RWPE2 (cell line): ENCODE results near the gene SDCBP2.

ENCODE experiments used
- ATAC-seq: fragments of 200-7000 bp; cut with Tn5 transposase; 3 replicates; pipeline ENCODE4 v1.9.1; 2021; ENCODE audit warnings: low read depth
- DNase-seq: peaks from one replicate; pipeline ENCODE4 v3.0.0-alpha.2; 2020; ENCODE audit warnings: low spot score
- H3K27ac ChIP-seq: fragments of 450-650 bp; 2 replicates; pipeline ENCODE4 v1.5.1; 2017; ENCODE audit warnings: mild to moderate bottlenecking; ENCODE audit not compliant: poor library complexity, severe bottlenecking
- H3K27me3 ChIP-seq: fragments of 250-450 bp; sonication (Bioruptor Pico); 2 replicates; pipeline ENCODE4 v1.5.1; 2021; ENCODE audit warnings: mild to moderate bottlenecking, moderate library complexity; ENCODE audit not compliant: insufficient read depth, poor library complexity, severe bottlenecking
- H3K36me3 ChIP-seq: fragments of 250-450 bp; sonication (Bioruptor Pico); 2 replicates; pipeline ENCODE4 v1.5.1; 2020; ENCODE audit warnings: low read depth, mild to moderate bottlenecking, moderate library complexity
- H3K4me1 ChIP-seq: fragments of 250-450 bp; sonication (Bioruptor Pico); 2 replicates; pipeline ENCODE4 v1.5.1; 2021; ENCODE audit warnings: mild to moderate bottlenecking, moderate library complexity; ENCODE audit not compliant: insufficient read depth, poor library complexity, severe bottlenecking
- H3K4me3 ChIP-seq: fragments of 250-450 bp; sonication (Bioruptor Pico); 2 replicates; pipeline ENCODE4 v1.5.1; 2021; ENCODE audit warnings: mild to moderate bottlenecking, moderate library complexity; ENCODE audit not compliant: severe bottlenecking
- H3K9me3 ChIP-seq: fragments of 250-450 bp; sonication (Bioruptor Pico); 2 replicates; pipeline ENCODE4 v1.5.1; 2021; ENCODE audit warnings: mild to moderate bottlenecking, moderate library complexity; ENCODE audit not compliant: severe bottlenecking
- CTCF ChIP-seq: fragments of 450-650 bp; IDR thresholded peaks from one replicate; pipeline ENCODE4 v1.5.1; 2017; ENCODE audit warnings: mild to moderate bottlenecking, moderate library complexity; ENCODE audit not compliant: poor library complexity, severe bottlenecking

SDCBP2 gene

GRCh38 chr20:1323256-1323655 is 5.7 kb downstream of the SDCBP2 start:
- no peaks in the 10 kb centered on the region for H3K9me3 ChIP-seq
- DNase-seq, result peak; percentile 1
- H3K27me3 ChIP-seq, result no peaks in the 10 kb centered on the region
- no peak for TF ChIP-seq CTCF
- H3K4me1 ChIP-seq, result peaks cover 36% of the 10 kb centered on the region
- H3K36me3 ChIP-seq, result no peaks in the 10 kb centered on the region
- H3K27ac ChIP-seq, result peak overlapping the region; percentile 81
- ATAC-seq, result peak; percentile 1; the same call in 1 of the 3 replicates
- H3K4me3 ChIP-seq, result no peak overlapping the region

- TF ChIP-seq CTCF, result no peak
- H3K9me3 ChIP-seq, result no peaks in the 10 kb centered on the region
- H3K27ac ChIP-seq, result peak overlapping the region; percentile 81
These were observed 6.3 kb downstream of the SDCBP2 start for GRCh38 chr20:1322511-1323245.

GRCh38 chr20:1321654-1321939 is 7.3 kb downstream of the SDCBP2 start:
- no peak for DNase-seq
- H3K27me3 ChIP-seq, result no peaks in the 10 kb centered on the region
- TF ChIP-seq CTCF, result no peak

More at GRCh38 chr20:1322511-1323245, 6.3 kb downstream of the SDCBP2 start:
- no peaks in the 10 kb centered on the region for H3K36me3 ChIP-seq
- ATAC-seq, result peak; percentile 70
- H3K4me1 ChIP-seq, result peaks cover 30% of the 10 kb centered on the region
- no peak overlapping the region for H3K4me3 ChIP-seq
- peak; percentile 78 for DNase-seq
- H3K27me3 ChIP-seq, result no peaks in the 10 kb centered on the region

GRCh38 chr20:1320902-1321653 is 7.9 kb downstream of the SDCBP2 start:
- DNase-seq (no peak), ATAC-seq (no peak)
- Histone ChIP-seq H3K9me3 (no peaks in the 10 kb centered on the region), H3K4me3 (no peak overlapping the region), H3K27me3 (no peaks in the 10 kb centered on the region), H3K4me1 (peaks cover 17% of the 10 kb centered on the region), H3K27ac (no peak overlapping the region), H3K36me3 (no peaks in the 10 kb centered on the region)
- no peak for TF ChIP-seq CTCF

More at GRCh38 chr20:1321654-1321939, 7.3 kb downstream of the SDCBP2 start:
- peaks cover 19% of the 10 kb centered on the region for H3K4me1 ChIP-seq
- H3K4me3 ChIP-seq, result no peak overlapping the region
- no peaks in the 10 kb centered on the region for H3K36me3 ChIP-seq
- no peaks in the 10 kb centered on the region for H3K9me3 ChIP-seq
- ATAC-seq, result no peak
- peak overlapping the region; percentile 81 for H3K27ac ChIP-seq

- Histone ChIP-seq H3K4me1 (peaks cover 17% of the 10 kb centered on the region), H3K36me3 (no peaks in the 10 kb centered on the region), H3K27ac (no peak overlapping the region), H3K9me3 (no peaks in the 10 kb centered on the region), H3K4me3 (no peak overlapping the region), H3K27me3 (no peaks in the 10 kb centered on the region)
- no peak for TF ChIP-seq CTCF
- ATAC-seq (no peak), DNase-seq (no peak)
These were observed 8.9 kb downstream of the SDCBP2 start for GRCh38 chr20:1320016-1320415.
